Keratinocyte (primary cell): ENCODE measurements around the gene MYL5. TPM values are rescaled to one million over a fixed set of nuclear protein-coding genes. Genes with fewer than 3 reads are reported as not detected.

Experiments
- DNase-seq: peaks from one replicate; pipeline ENCODE4 v3.0.0-alpha.2; 2011; ENCODE audit warnings: low read depth, missing footprints, low spot score
- FAIRE-seq: peaks from 2 replicates; lab custom pipeline; 2011; peaks lifted over from hg19 to GRCh38; lab: Jason Lieb, UNC
- H2AFZ ChIP-seq: 2 replicates; pipeline ENCODE4 v1.6.0; 2012; ENCODE audit warnings: low read length, control low read depth, inconsistent platforms; ENCODE audit not compliant: control insufficient read depth
- H3K27ac ChIP-seq: 2 replicates; pipeline ENCODE4 v1.5.1; 2011; ENCODE audit warnings: low read length; ENCODE audit not compliant: control insufficient read depth, insufficient read depth
- H3K27me3 ChIP-seq: 3 replicates; pipeline ENCODE4 v1.6.0; 2011; ENCODE audit warnings: low read length; ENCODE audit not compliant: control insufficient read depth, insufficient read depth; ENCODE audit errors: extremely low read depth
- H3K36me3 ChIP-seq, 2 experiments: 2 replicates in 1 of 2; 3 replicates in 1 of 2; pipeline ENCODE4 v1.5.1; 2011; ENCODE audit warnings: low read length in 2 of 2, mild to moderate bottlenecking in 1 of 2; ENCODE audit not compliant: control insufficient read depth in 2 of 2, insufficient read depth in 2 of 2; ENCODE audit errors: extremely low read depth in 1 of 2
- H3K4me1 ChIP-seq: 3 replicates; pipeline ENCODE4 v1.5.1; 2011; ENCODE audit warnings: low read length; ENCODE audit not compliant: control insufficient read depth, insufficient read depth; ENCODE audit errors: extremely low read depth
- H3K4me2 ChIP-seq: 3 replicates; pipeline ENCODE4 v1.6.0; 2011; ENCODE audit warnings: low read depth, low read length; ENCODE audit not compliant: control insufficient read depth, insufficient read depth; ENCODE audit errors: extremely low read depth
- H3K4me3 ChIP-seq, 3 experiments: fragments of 200-600 bp in 1 of 3; sonication (generic) in 1 of 3; 2 replicates in 2 of 3; 3 replicates in 1 of 3; pipeline ENCODE4 v1.5.1; 2011 to 2016; ENCODE audit warnings: low read length in 3 of 3, mild to moderate bottlenecking in 3 of 3, control low read depth in 2 of 3, inconsistent platforms in 1 of 3, low read depth in 1 of 3, mixed read lengths in 1 of 3, mixed run types in 1 of 3, moderate library complexity in 1 of 3; ENCODE audit not compliant: control insufficient read depth in 2 of 3, insufficient read depth in 2 of 3; ENCODE audit errors: extremely low read depth in 1 of 3
- H3K79me2 ChIP-seq: 2 replicates; pipeline ENCODE4 v1.6.0; 2012; ENCODE audit warnings: low read length; ENCODE audit not compliant: control insufficient read depth, insufficient read depth
- H3K9ac ChIP-seq: 3 replicates; pipeline ENCODE4 v1.6.0; 2011; ENCODE audit warnings: low read length; ENCODE audit not compliant: control insufficient read depth, insufficient read depth; ENCODE audit errors: extremely low read depth
- H3K9me1 ChIP-seq: 3 replicates; pipeline ENCODE4 v1.6.0; 2011; ENCODE audit warnings: low read length; ENCODE audit not compliant: control insufficient read depth, insufficient read depth; ENCODE audit errors: extremely low read depth
- H3K9me3 ChIP-seq: 2 replicates; pipeline ENCODE4 v1.5.1; 2012; ENCODE audit warnings: low read depth, low read length; ENCODE audit not compliant: control insufficient read depth
- H4K20me1 ChIP-seq: 3 replicates; pipeline ENCODE4 v1.6.0; 2011; ENCODE audit warnings: low read length; ENCODE audit not compliant: control insufficient read depth, insufficient read depth; ENCODE audit errors: extremely low read depth
- CTCF ChIP-seq, 3 experiments: IDR thresholded peaks in 1 of 3; conservative IDR thresholded peaks in 1 of 3; optimal IDR thresholded peaks in 1 of 3; 2 replicates in 2 of 3; 3 replicates in 1 of 3; pipeline versions ENCODE3 to v1.5.1; 2011; ENCODE audit warnings: low read length in 3 of 3, mild to moderate bottlenecking in 3 of 3, moderate library complexity in 2 of 3, control low read depth in 1 of 3, inconsistent platforms in 1 of 3; ENCODE audit not compliant: insufficient read depth in 2 of 3; ENCODE audit errors: extremely low read depth in 1 of 3
- EZH2 ChIP-seq: IDR thresholded peaks from one replicate; pipeline ENCODE4 v1.6.1; 2012; ENCODE audit warnings: inconsistent platforms, mild to moderate bottlenecking, low read length, moderate library complexity
- dilution Hi-C: fragments of 300-500 bp; cut with MboI; formaldehyde crosslinking; loops from one replicate; pipeline ENCODE4 v1.7.0; 2020; ENCODE audit warnings: low sequenced_read_pairs; ENCODE audit not compliant: extremely low pct_ligation_motif_present
- polyA plus RNA-seq, 5 experiments: library from polyadenylated mRNA; depleted of rRNA in 3 of 5; stranded (reverse) in 3 of 5; stranded (forward) in 1 of 5; unstranded in 1 of 5; fragments of >200 nt; gene quantifications; 1 replicate in 1 of 5; 2 replicates in 3 of 5; 3 replicates in 1 of 5; pipeline versions ENCODE4 v1.2.1 to v1.2.3, GENCODE V29; 2011 to 2012; ENCODE audit warnings: missing spikeins in 2 of 5, low read depth in 1 of 5, low replicate concordance in 1 of 5

Gene MYL5
- polyA plus RNA-seq, 1 donor (not counting 4 experiments of a cell fraction or from before 2014, with no cell fraction given), result 8.0 TPM

GRCh38 chr4:625631-626161 lies 48.6 kb upstream of the MYL5 start:
- no peak overlapping the region for H3K4me3 ChIP-seq
- no peaks in the 10 kb centered on the region for H3K4me1 ChIP-seq
- peaks cover 3% of the 10 kb centered on the region for H3K9me3 ChIP-seq
- no peaks in the 10 kb centered on the region for H3K9me1 ChIP-seq
- H3K79me2 ChIP-seq, result no peaks in the 10 kb centered on the region
- no peaks in the 10 kb centered on the region for H4K20me1 ChIP-seq
- no peak overlapping the region for H3K4me2 ChIP-seq
- no peak overlapping the region for H2AFZ ChIP-seq
- no peaks in the 10 kb centered on the region for H3K27me3 ChIP-seq
- FAIRE-seq (no peak), DNase-seq (no peak)
- H3K27ac ChIP-seq, result no peak overlapping the region
- dilution Hi-C loops, result no loop called here
- no peaks in the 10 kb centered on the region for H3K36me3 ChIP-seq
- TF ChIP-seq CTCF (optimal IDR thresholded peaks at IDR 0.05 in 1 of 3, IDR thresholded peaks at IDR 0.05 in 1 of 3, conservative IDR thresholded peaks at IDR 0.05 in 1 of 3; ENCODE audit: extremely low read depth in 1 of 3, insufficient read depth in 2 of 3, low read length in 3 of 3) (no peak), EZH2 (no peak)
- no peak overlapping the region for H3K9ac ChIP-seq

- Histone ChIP-seq H4K20me1 (no peaks in the 10 kb centered on the region), H3K9me3 (peaks cover 5% of the 10 kb centered on the region), H3K79me2 (no peaks in the 10 kb centered on the region), H3K4me2 (no peak overlapping the region), H3K4me1 (no peaks in the 10 kb centered on the region), H3K9me1 (no peaks in the 10 kb centered on the region), H3K27me3 (no peaks in the 10 kb centered on the region), H2AFZ (no peak overlapping the region), H3K27ac (no peak overlapping the region), H3K9ac (no peak overlapping the region), H3K36me3 (no peaks in the 10 kb centered on the region), H3K4me3 (no peak overlapping the region)
- TF ChIP-seq CTCF (optimal IDR thresholded peaks at IDR 0.05 in 1 of 3, IDR thresholded peaks at IDR 0.05 in 1 of 3, conservative IDR thresholded peaks at IDR 0.05 in 1 of 3; ENCODE audit: extremely low read depth in 1 of 3, insufficient read depth in 2 of 3, low read length in 3 of 3) (no peak), EZH2 (no peak)
- DNase-seq (no peak), FAIRE-seq (no peak)
- dilution Hi-C loops, result no loop called here
Observed at GRCh38 chr4:626201-627091, 47.9 kb upstream of the MYL5 start.
